ENCODE results near the gene ZNF620. TPM values are rescaled to one million over a fixed set of nuclear protein-coding genes. Genes with fewer than 3 reads are reported as not detected.
A peak's percentile ranks its signal among the peaks of the same experiment; 100 is the strongest.
"Not testable (repeated sequence)": the region's sequence is repeated elsewhere in the genome, so short reads cannot be mapped to it uniquely, and the experiment has no call there.

Gene ZNF620
- total RNA-seq, result 2.4 TPM
- 1 to 10 TPM; 2.6 to 4.5 (median 3.4) TPM for polyA plus RNA-seq

- H3K27ac Mint-ChIP-seq, result peak within 1 kb of the TSS; percentile 80 to 92 (median 91)
- Histone ChIP-seq H3K4me1 (ENCODE audit: control insufficient read depth, insufficient read depth, low read length, poor library complexity, severe bottlenecking) (peaks cover 11% of the 10 kb centered on the region), H3K27me3 (ENCODE audit: control insufficient read depth, insufficient read depth, low read length) (no peaks in the 10 kb centered on the region), H3K27ac (ENCODE audit: insufficient read depth, low read length, poor library complexity, severe bottlenecking) (no peak within 1 kb of the TSS), H3K9me3 (ENCODE audit: control insufficient read depth in 2 of 2, low read length in 2 of 2) (no peaks in the 10 kb centered on the region), H3K36me3 (ENCODE audit: control insufficient read depth, insufficient read depth, low read length) (no peaks in the 10 kb centered on the region), H3K4me3 (ENCODE audit: low read depth, low read length) (peak within 1 kb of the TSS; percentile 81)
- peaks cover 0 to 1% (median 0%) of the 10 kb centered on the region in 7 donors for H3K9me3 Mint-ChIP-seq
- peak; percentile 22 to 51 (median 36) for DNase-seq
- H3K4me1 Mint-ChIP-seq, result peaks cover 4 to 23% (median 12%) of the 10 kb centered on the region in 4 donors
- H3K27me3 Mint-ChIP-seq, result no peaks in the 10 kb centered on the region
- ATAC-seq (ENCODE audit: low read depth in 2 of 2), result peak; percentile 65 to 68
- H3K36me3 Mint-ChIP-seq, result peaks cover 7% of the 10 kb centered on the region
- H3K4me3 Mint-ChIP-seq, result peak within 1 kb of the TSS; percentile 95 to 98 (median 96)
Observed at GRCh38 chr3:40505599-40506462, at the start of gene ZNF620. Gene ZNF620 (plus strand): TSS chr3:40506039. CDS start chr3:40506353, 314 bp downstream.

GRCh38 chr3:40456279-40456939 lies 49.4 kb upstream of the ZNF620 start:
- H3K27me3 Mint-ChIP-seq, result peaks cover 6% of the 10 kb centered on the region
- peaks cover 0 to 2% (median 0%) of the 10 kb centered on the region in 7 donors for H3K9me3 Mint-ChIP-seq
- Histone ChIP-seq H3K4me3 (ENCODE audit: low read depth, low read length) (peak overlapping the region; percentile 92), H3K9me3 (ENCODE audit: control insufficient read depth in 2 of 2, low read length in 2 of 2) (no peaks in the 10 kb centered on the region), H3K27ac (ENCODE audit: insufficient read depth, low read length, poor library complexity, severe bottlenecking) (peak overlapping the region; percentile 95), H3K36me3 (ENCODE audit: control insufficient read depth, insufficient read depth, low read length) (peaks cover 29% of the 10 kb centered on the region), H3K27me3 (ENCODE audit: control insufficient read depth, insufficient read depth, low read length) (no peaks in the 10 kb centered on the region), H3K4me1 (ENCODE audit: control insufficient read depth, insufficient read depth, low read length, poor library complexity, severe bottlenecking) (peaks cover 32% of the 10 kb centered on the region)
- peak overlapping the region; percentile 94 to 98 (median 97) for H3K27ac Mint-ChIP-seq
- H3K4me1 Mint-ChIP-seq, result peaks cover 13 to 66% (median 39%) of the 10 kb centered on the region in 4 donors
- H3K36me3 Mint-ChIP-seq, result peaks cover 16% of the 10 kb centered on the region
- DNase-seq (no peak), ATAC-seq (ENCODE audit: low read depth in 2 of 2) (no peak)
- peak overlapping the region; percentile 88 to 97 (median 94) for H3K4me3 Mint-ChIP-seq

DNA sequence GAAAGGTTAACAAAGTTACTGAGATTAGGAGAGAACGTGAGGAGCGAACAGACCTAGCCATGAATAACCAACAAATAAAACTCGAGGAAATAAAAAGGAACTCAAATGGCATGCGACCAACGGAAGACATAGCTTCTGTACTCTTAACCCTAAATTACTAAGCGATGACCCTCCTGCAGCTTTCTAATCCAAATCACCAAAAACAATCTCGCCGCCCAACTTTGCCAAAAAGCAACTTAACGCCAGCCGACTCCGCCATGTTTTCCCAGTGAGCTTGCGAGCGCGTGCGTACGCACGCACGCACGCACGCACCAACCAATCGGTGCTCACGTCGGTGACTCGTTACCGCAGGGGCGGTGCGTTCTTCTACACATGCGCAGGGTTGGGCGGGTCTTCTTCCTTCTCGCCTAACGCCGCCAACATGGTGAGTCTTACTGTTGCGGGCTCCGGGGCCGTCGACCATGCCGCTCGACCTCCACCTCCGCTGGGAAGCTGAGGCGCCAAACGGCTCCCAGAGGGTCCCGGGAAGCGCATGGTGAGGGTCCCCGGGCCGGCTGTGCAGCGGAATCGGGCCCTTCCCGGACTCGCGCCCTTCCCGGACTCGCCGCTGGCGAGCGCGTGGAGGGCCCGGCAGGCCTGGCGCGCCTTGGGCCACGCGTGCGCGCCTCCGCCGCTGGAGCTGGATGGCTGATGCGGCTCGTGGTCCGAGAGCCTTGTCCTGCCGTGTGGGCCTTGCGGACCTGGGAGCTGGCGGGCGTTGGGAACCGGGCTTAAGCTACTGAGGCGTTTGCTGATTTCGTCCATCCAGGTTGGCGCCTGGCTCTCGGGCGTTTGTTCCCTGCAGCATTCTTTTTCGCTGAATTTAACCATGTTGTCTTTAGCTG lies 48.7 kb upstream of the ZNF620 start, which contains the start of gene RPL14:
Gene RPL14 (plus strand): TSS at position 400 of the 884 bp plus-strand sequence. CDS start 133 bp downstream, at position 533.
- Histone ChIP-seq H3K4me1 (ENCODE audit: control insufficient read depth, insufficient read depth, low read length, poor library complexity, severe bottlenecking) (peaks cover 31% of the 10 kb centered on the region), H3K27me3 (ENCODE audit: control insufficient read depth, insufficient read depth, low read length) (no peaks in the 10 kb centered on the region), H3K27ac (ENCODE audit: insufficient read depth, low read length, poor library complexity, severe bottlenecking) (peak within 1 kb of the TSS; percentile 95), H3K9me3 (ENCODE audit: control insufficient read depth in 2 of 2, low read length in 2 of 2) (no peaks in the 10 kb centered on the region), H3K4me3 (ENCODE audit: low read depth, low read length) (peak within 1 kb of the TSS; percentile 92), H3K36me3 (ENCODE audit: control insufficient read depth, insufficient read depth, low read length) (peaks cover 35% of the 10 kb centered on the region)
- Mint-ChIP-seq H3K36me3 (peaks cover 24% of the 10 kb centered on the region), H3K27me3 (peaks cover 6% of the 10 kb centered on the region), H3K4me1 (peaks cover 13 to 68% (median 38%) of the 10 kb centered on the region in 4 donors), H3K4me3 (peak within 1 kb of the TSS; percentile 88 to 97 (median 94)), H3K9me3 (peaks cover 0 to 2% (median 0%) of the 10 kb centered on the region in 7 donors), H3K27ac (peak within 1 kb of the TSS; percentile 95 to 98 (median 97))
- DNase-seq (peak; percentile 92 to 97 (median 95)), ATAC-seq (ENCODE audit: low read depth in 2 of 2) (peak; percentile 72 to 73)

DNA sequence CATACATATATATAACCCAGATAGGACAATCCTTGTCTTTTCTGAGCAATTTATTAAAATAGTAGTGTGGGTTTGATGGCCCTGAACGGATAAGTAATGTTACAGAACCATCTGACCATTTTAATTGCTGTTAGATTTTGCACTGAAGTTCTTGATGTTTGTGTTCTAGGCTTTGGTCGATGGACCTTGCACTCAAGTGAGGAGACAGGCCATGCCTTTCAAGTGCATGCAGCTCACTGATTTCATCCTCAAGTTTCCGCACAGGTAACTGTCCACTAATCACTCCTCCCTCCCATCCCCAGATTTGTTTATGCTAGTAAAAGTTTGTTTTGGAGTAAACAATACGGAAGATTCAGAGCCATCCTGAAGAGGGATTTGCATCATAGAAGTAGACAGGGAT lies 47.4 kb upstream of the ZNF620 start:
- ATAC-seq (ENCODE audit: low read depth in 2 of 2) (no peak), DNase-seq (no peak)
- H3K36me3 ChIP-seq (ENCODE audit: control insufficient read depth, insufficient read depth, low read length), result peaks cover 46% of the 10 kb centered on the region
- peaks cover 0 to 2% (median 0%) of the 10 kb centered on the region in 7 donors for H3K9me3 Mint-ChIP-seq
- peaks cover 29% of the 10 kb centered on the region for H3K36me3 Mint-ChIP-seq
- H3K4me3 ChIP-seq (ENCODE audit: low read depth, low read length), result peak overlapping the region; percentile 91
- peak overlapping the region; percentile 88 to 96 (median 92) for H3K4me3 Mint-ChIP-seq
- peaks cover 22% of the 10 kb centered on the region for H3K4me1 ChIP-seq (ENCODE audit: control insufficient read depth, insufficient read depth, low read length, poor library complexity, severe bottlenecking)
- peak overlapping the region in 2 of 3 donors; percentile 93 to 98 for H3K27ac Mint-ChIP-seq
- H3K27me3 Mint-ChIP-seq, result peaks cover 6% of the 10 kb centered on the region
- peak overlapping the region; percentile 95 for H3K27ac ChIP-seq (ENCODE audit: insufficient read depth, low read length, poor library complexity, severe bottlenecking)
- peaks cover 13 to 56% (median 28%) of the 10 kb centered on the region in 4 donors for H3K4me1 Mint-ChIP-seq
- H3K27me3 ChIP-seq (ENCODE audit: control insufficient read depth, insufficient read depth, low read length), result no peaks in the 10 kb centered on the region
- no peaks in the 10 kb centered on the region for H3K9me3 ChIP-seq (ENCODE audit: control insufficient read depth in 2 of 2, low read length in 2 of 2)

GRCh38 chr3:40460481-40460880 lies 45.4 kb upstream of the ZNF620 start:
- ATAC-seq (ENCODE audit: low read depth in 2 of 2); H3K9me3 Mint-ChIP-seq; H3K27me3 Mint-ChIP-seq; H3K27ac ChIP-seq (ENCODE audit: insufficient read depth, low read length, poor library complexity, severe bottlenecking); H3K27me3 ChIP-seq (ENCODE audit: control insufficient read depth, insufficient read depth, low read length); H3K9me3 ChIP-seq (ENCODE audit: control insufficient read depth in 2 of 2, low read length in 2 of 2); H3K27ac Mint-ChIP-seq; DNase-seq; H3K4me3 ChIP-seq (ENCODE audit: low read depth, low read length): not testable (repeated sequence)
- Histone ChIP-seq H3K36me3 (ENCODE audit: control insufficient read depth, insufficient read depth, low read length) (peaks cover 60% of the 10 kb centered on the region), H3K4me1 (ENCODE audit: control insufficient read depth, insufficient read depth, low read length, poor library complexity, severe bottlenecking) (peaks cover 28% of the 10 kb centered on the region)
- Mint-ChIP-seq H3K4me3 (peak overlapping the region in 1 of 4 donors; percentile 33), H3K36me3 (peaks cover 45% of the 10 kb centered on the region), H3K4me1 (peaks cover 21 to 66% (median 34%) of the 10 kb centered on the region in 4 donors)

DNA sequence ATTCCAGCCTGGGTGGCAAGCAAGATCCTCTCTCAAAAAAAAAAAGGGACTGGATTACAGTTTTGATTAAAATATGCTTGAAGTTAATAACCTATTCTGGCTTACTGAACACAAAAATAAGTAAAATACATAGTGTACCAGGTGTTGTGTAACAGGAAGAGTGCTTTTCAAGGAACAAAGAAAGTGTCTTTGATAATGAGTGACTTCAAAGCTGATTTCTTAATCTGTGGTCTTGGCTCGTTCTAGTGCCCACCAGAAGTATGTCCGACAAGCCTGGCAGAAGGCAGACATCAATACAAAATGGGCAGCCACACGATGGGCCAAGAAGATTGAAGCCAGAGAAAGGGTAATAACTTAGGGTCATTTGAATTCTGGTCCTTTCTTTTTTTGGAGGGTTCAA lies 44.7 kb upstream of the ZNF620 start:
- Histone ChIP-seq H3K27me3 (ENCODE audit: control insufficient read depth, insufficient read depth, low read length) (no peaks in the 10 kb centered on the region), H3K4me1 (ENCODE audit: control insufficient read depth, insufficient read depth, low read length, poor library complexity, severe bottlenecking) (peaks cover 28% of the 10 kb centered on the region), H3K27ac (ENCODE audit: insufficient read depth, low read length, poor library complexity, severe bottlenecking) (no peak overlapping the region), H3K4me3 (ENCODE audit: low read depth, low read length) (no peak overlapping the region), H3K9me3 (ENCODE audit: control insufficient read depth in 2 of 2, low read length in 2 of 2) (no peaks in the 10 kb centered on the region), H3K36me3 (ENCODE audit: control insufficient read depth, insufficient read depth, low read length) (peaks cover 60% of the 10 kb centered on the region)
- H3K36me3 Mint-ChIP-seq, result peaks cover 45% of the 10 kb centered on the region
- peaks cover 6% of the 10 kb centered on the region for H3K27me3 Mint-ChIP-seq
- no peaks in the 10 kb centered on the region for H3K9me3 Mint-ChIP-seq
- H3K4me1 Mint-ChIP-seq, result peaks cover 21 to 61% (median 36%) of the 10 kb centered on the region in 4 donors
- H3K4me3 Mint-ChIP-seq, result peak overlapping the region in 1 of 4 donors; percentile 17
- H3K27ac Mint-ChIP-seq, result no peak overlapping the region
- no peak for ATAC-seq (ENCODE audit: low read depth in 2 of 2)
- DNase-seq, result no peak

DNA sequence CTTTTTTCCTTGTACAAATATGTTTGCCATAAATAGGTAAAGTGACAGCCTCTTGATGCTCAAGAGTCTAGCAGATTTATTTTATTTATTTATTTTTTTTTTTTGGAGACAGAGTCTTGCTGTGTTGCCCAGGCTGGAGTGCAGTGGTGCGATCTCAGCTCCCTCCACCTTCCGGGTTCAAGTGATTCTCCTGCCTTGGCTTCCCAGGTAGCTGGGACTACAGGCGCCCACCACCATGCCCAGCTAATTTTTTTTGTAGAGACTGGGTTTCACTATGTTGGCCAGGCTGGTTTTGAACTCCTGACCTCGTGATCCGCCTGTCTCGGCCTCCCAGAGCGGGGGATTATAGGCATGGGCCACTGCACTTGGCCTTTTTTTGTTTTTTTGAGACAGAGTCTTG lies 43.0 kb upstream of the ZNF620 start:
- peaks cover 22% of the 10 kb centered on the region for H3K4me1 ChIP-seq (ENCODE audit: control insufficient read depth, insufficient read depth, low read length, poor library complexity, severe bottlenecking)
- H3K27me3 ChIP-seq (ENCODE audit: control insufficient read depth, insufficient read depth, low read length); H3K9me3 Mint-ChIP-seq; H3K27me3 Mint-ChIP-seq; H3K27ac Mint-ChIP-seq; ATAC-seq (ENCODE audit: low read depth in 2 of 2); DNase-seq; H3K4me3 ChIP-seq (ENCODE audit: low read depth, low read length); H3K27ac ChIP-seq (ENCODE audit: insufficient read depth, low read length, poor library complexity, severe bottlenecking); H3K9me3 ChIP-seq (ENCODE audit: control insufficient read depth in 2 of 2, low read length in 2 of 2): not testable (repeated sequence)
- peaks cover 60% of the 10 kb centered on the region for H3K36me3 ChIP-seq (ENCODE audit: control insufficient read depth, insufficient read depth, low read length)
- H3K36me3 Mint-ChIP-seq, result peaks cover 51% of the 10 kb centered on the region
- peaks cover 20 to 47% (median 30%) of the 10 kb centered on the region in 4 donors for H3K4me1 Mint-ChIP-seq
- H3K4me3 Mint-ChIP-seq, result peak overlapping the region in 2 of 4 donors; percentile 34 to 84

Measured in CD4-positive, CD25-positive, alpha-beta regulatory T cell (primary cell).